ENCODE results near the gene PIK3R6.

Gene PIK3R6

DNA sequence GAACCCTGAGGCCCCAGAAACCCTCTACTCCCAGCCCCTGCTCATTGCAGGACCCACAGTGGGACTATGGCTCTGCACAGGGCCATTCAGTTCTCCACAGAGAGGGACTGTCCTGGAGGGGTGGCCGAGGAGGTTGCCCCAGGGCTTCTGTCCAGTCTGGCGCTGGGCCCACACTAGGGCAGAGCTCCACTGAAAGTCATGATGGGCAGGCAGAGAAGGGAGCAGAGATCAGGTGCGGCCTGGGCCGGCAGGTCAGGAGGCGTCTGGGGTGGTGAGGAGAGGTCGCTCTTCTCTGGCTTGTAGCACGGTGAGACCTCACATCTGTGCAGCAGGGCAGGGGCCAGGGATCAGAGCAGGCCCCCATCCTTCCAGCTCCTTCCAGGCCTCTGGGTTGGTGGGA, 13.0 kb upstream of the PIK3R6 start:
- TF ChIP-seq, protein P1, sequence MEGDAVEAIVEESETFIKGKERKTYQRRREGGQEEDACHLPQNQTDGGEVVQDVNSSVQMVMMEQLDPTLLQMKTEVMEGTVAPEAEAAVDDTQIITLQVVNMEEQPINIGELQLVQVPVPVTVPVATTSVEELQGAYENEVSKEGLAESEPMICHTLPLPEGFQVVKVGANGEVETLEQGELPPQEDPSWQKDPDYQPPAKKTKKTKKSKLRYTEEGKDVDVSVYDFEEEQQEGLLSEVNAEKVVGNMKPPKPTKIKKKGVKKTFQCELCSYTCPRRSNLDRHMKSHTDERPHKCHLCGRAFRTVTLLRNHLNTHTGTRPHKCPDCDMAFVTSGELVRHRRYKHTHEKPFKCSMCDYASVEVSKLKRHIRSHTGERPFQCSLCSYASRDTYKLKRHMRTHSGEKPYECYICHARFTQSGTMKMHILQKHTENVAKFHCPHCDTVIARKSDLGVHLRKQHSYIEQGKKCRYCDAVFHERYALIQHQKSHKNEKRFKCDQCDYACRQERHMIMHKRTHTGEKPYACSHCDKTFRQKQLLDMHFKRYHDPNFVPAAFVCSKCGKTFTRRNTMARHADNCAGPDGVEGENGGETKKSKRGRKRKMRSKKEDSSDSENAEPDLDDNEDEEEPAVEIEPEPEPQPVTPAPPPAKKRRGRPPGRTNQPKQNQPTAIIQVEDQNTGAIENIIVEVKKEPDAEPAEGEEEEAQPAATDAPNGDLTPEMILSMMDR (IDR thresholded peaks at IDR 0.05; ENCODE audit: low read depth, low read length) = no peak
- no peak for DNase-seq (ENCODE audit: extremely low read depth, low read depth)

DNA sequence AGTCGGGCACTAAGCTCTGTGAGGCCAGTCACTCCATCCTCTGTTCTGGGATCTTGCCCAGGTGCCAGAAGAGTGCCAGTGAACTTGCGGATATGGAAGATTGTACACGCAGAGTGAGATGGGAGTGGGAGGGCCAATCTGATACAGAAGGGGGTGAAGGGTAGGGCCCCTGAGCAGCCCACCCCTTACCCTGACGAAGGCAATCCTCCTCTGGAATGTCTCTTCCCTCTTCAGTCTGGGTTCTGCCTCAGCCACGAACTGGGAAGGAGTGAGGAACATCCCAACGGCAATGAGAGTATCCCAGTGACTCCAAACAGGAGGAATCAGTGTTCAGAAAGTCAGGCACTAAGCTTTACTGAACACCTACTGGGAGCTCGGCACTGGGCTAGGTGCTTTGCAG, 11.9 kb upstream of the PIK3R6 start:
- TF ChIP-seq, protein P1 (IDR thresholded peaks at IDR 0.05; ENCODE audit: low read depth, low read length) = no peak
- no peak for DNase-seq (ENCODE audit: extremely low read depth, low read depth)

DNA sequence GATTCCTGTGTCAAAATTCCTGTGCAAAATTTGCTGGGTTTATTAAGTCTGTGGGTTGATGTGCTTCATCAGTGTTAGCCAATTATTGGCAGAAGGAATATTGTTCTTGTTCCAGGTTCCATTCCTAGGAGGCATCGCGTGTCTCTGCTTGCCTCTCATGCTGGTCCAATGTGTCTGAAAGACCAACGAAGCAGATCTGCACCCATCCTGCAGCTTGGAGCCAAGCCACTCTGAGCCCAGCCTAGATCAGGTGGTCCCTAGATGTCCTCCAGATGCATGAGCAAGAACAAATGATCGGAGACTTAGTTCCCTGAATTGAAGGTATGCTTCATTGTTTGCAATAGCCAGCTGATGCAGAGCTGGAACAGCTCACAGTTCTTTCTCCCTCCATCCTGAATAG, 10.5 kb upstream of the PIK3R6 start:
- no peak for DNase-seq (ENCODE audit: extremely low read depth, low read depth)
- TF ChIP-seq, protein P1 (IDR thresholded peaks at IDR 0.05; ENCODE audit: low read depth, low read length) = no peak

DNA sequence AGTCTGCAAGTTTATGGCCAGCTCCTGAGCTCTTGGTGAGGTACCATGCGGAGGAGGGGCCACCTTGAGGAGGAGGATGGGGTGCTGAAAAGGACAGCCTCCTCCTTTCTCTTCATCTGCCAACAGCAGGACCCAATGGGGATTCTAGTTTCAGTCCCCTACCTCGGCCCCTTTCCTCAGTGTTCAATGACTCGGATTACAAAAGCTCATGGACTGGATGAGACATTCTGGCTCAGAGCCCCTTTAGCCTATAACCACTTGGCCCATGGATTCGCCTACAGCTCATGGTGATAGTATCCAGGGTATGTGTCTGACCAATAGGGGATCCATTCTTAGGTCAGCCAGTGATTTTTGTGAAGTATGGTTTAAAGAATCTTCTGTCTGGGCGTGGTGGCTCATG, 8.5 kb upstream of the PIK3R6 start:
- no peak for DNase-seq (ENCODE audit: extremely low read depth, low read depth)
- TF ChIP-seq, protein P1 (IDR thresholded peaks at IDR 0.05; ENCODE audit: low read depth, low read length) = no peak

DNA sequence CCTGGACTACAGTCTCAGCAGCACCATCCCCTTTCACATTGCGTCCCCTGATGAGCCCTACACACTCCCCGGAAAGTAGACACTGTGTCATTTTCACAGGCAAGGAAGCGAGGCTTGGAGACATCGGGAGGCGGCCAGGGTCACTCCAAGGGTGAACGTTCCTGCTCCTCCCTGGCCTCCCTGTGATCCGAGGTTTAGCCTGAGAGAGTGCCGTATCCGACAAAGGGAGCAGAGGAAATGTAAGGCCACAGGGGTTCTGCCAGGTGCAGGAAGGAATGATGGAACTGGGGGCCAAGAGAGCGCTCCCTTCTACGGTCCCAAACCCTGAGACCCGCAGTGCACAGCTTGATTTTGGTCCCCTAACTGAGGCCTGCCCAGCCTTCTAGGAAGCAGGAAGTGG, 8.0 kb upstream of the PIK3R6 start:
- TF ChIP-seq, protein P1 (IDR thresholded peaks at IDR 0.05; ENCODE audit: low read depth, low read length) = no peak
- no peak for DNase-seq (ENCODE audit: extremely low read depth, low read depth)

DNA sequence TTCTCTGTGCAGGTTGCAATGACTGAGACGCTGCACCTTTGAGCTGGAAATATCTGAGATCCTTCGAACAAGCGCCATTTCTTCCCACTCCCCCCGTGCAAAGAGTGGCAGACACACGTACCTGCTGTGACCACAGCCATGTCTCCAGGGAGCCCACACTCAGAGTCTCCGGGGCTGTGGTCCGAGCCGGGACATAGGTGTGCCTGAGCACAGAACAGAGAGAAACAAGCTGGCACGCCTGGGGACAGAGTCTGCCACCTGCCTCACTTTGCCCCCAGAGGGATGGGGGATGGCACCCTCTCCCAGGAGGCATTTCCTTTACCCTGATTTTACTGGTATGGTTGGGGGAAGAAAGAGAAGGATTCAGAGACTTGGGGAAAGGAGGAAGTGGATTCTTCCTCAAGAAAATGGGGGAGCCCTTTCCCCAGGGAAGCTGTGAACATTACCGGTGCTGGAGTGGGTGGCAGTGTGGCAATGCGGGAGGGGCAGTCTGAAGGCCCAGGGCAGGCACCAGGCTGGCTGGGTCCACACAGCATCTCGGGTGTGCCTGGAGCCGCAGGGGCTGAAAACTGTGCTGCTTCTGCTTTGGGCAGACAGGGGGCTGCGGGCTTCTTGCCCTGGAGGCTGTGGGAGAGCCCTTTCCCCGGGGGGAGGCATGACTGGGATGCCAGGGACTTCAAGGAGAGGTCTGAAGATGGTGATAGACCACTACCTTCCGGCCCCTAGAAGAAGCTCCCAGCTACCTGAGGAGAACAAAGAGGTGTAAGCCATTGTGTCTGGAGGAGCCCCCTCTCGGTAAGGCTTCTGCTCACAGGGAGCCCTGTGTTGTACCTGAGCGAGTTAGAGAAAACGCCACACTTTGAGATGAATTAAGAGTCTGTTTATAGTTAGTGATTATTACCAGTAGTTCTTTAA, 6.6 kb upstream of the PIK3R6 start:
- DNase-seq (ENCODE audit: extremely low read depth, low read depth) = no peak
- TF ChIP-seq, protein P1 (IDR thresholded peaks at IDR 0.05; ENCODE audit: low read depth, low read length) = no peak

DNA sequence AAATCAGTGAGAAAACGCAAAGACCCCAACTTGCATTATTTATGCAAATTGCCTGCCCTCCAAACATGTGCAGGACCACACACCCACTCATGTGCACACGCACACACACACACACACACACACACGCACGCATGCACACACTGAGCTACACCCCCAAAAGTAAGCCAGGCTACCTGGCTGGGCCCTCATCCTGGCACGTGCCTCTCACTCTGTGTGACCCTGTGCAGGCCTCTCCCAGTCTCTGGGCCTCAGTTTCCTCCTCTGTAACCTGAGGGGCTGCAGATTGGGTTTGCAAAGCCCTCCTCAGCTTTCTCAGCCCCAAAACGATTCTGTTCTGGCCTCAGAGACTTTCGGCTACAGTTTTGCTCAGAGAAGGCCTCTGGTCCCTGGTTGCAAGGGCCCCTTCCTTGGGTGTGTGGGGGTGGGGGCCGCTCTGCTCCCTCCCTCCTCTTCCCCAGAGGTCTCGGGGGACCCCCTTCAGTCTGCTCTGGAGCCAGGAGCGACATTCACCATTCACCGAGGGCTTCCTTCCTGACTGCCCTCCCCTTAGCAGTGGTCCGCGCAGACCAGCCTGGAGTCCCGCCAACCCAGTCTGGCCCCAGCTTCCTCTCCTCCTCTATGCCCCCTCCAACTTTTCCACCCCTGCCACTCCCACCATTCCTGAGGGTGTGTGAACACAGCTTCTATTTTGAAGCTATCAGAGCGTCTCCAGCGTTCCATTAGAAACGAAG, 5.4 kb upstream of the PIK3R6 start:
- TF ChIP-seq, protein P1 (IDR thresholded peaks at IDR 0.05; ENCODE audit: low read depth, low read length) = no peak

More for the DNA sequence above, 5.4 kb upstream of the PIK3R6 start:
- no peak for DNase-seq (ENCODE audit: extremely low read depth, low read depth)

Data from AG09319 (cell line).